GM12878 (cell line): Measurements from ENCODE around the gene SHF. TPM values are rescaled to one million over a fixed set of nuclear protein-coding genes. Genes with fewer than 3 reads are reported as not detected.

Experiments
- ATAC-seq: fragments of 200-7000 bp; cut with Tn5 transposase; 3 replicates; pipeline ENCODE4 v1.9.1; 2020; ENCODE audit warnings: mild to moderate bottlenecking, moderate library complexity
- BruUV-seq: library from RNA; stranded (reverse); fragments of 400-500 nt; replicated peaks from 2 replicates; lab custom pipeline; 2021; lab: Mats Ljungman, UMichigan
- CTCF ChIA-PET: fragments of 300-600 bp; sonication (Branson Sonifier 250); formaldehyde crosslinking; extraction: SDS; loops from one replicate; lab custom pipeline; 2021; ENCODE audit warnings: inconsistent platforms; lab: Yijun Ruan, JAX
- POLR2A ChIA-PET: fragments of 350-600 bp; formaldehyde crosslinking; extraction: SDS; loops from one replicate; lab custom pipeline; 2021; ENCODE audit warnings: inconsistent platforms; lab: Charles Lee
- RAD21 ChIA-PET: fragments of 300-600 bp; sonication (Branson Sonifier 250); formaldehyde crosslinking; loops from one replicate; lab custom pipeline; 2023; ENCODE audit warnings: antibody characterized with exemption; ENCODE audit not compliant: unreplicated experiment; lab: Charles Lee
- SMC1A ChIA-PET: fragments of 300-600 bp; sonication (Branson Sonifier 250); formaldehyde crosslinking; loops from one replicate; lab custom pipeline; 2023; ENCODE audit not compliant: unreplicated experiment, uncharacterized antibody; lab: Charles Lee
- DNase-seq: peaks from one replicate; pipeline ENCODE4 v3.0.0-alpha.2; 2011; ENCODE audit warnings: low read depth, low spot score
- FAIRE-seq: peaks from 3 replicates; lab custom pipeline; 2011; peaks lifted over from hg19 to GRCh38; lab: Jason Lieb, UNC
- H2AFZ ChIP-seq: 2 replicates; pipeline ENCODE4 v1.6.0; 2011; ENCODE audit warnings: low read depth, low read length, control low read depth; ENCODE audit not compliant: control insufficient read depth
- H3K27ac ChIP-seq: 2 replicates; pipeline ENCODE4 v1.5.1; 2011; ENCODE audit warnings: control low read depth; ENCODE audit not compliant: control insufficient read depth, insufficient read depth
- H3K27me3 ChIP-seq, 2 experiments: replicated peaks in 1 of 2; 2 replicates each; pipeline versions ENCODE4 v1.6.0 to v1.6.1; 2011; ENCODE audit warnings: low read length in 1 of 2; ENCODE audit not compliant: control insufficient read depth in 2 of 2, insufficient read depth in 2 of 2
- H3K36me3 ChIP-seq, 2 experiments: 2 replicates each; pipeline ENCODE4 v1.5.1; 2011; ENCODE audit warnings: low read length in 1 of 2; ENCODE audit not compliant: control insufficient read depth in 2 of 2, insufficient read depth in 2 of 2
- H3K4me1 ChIP-seq: 2 replicates; pipeline ENCODE4 v1.6.1; 2011; ENCODE audit warnings: mild to moderate bottlenecking, low read length, moderate library complexity, mixed read lengths; ENCODE audit not compliant: control insufficient read depth, insufficient read depth
- H3K4me2 ChIP-seq: 2 replicates; pipeline ENCODE4 v1.6.0; 2011; ENCODE audit warnings: control low read depth; ENCODE audit not compliant: control insufficient read depth, insufficient read depth
- H3K4me3 ChIP-seq: fragments of 200-600 bp; sonication (generic); 2 replicates; pipeline ENCODE4 v1.5.1; 2016
- H3K79me2 ChIP-seq: 2 replicates; pipeline ENCODE4 v1.6.0; 2011; ENCODE audit warnings: low read length; ENCODE audit not compliant: control insufficient read depth, insufficient read depth
- H3K9ac ChIP-seq: 2 replicates; pipeline ENCODE4 v1.8.0; 2011; ENCODE audit warnings: low read length, control low read depth, mixed read lengths; ENCODE audit not compliant: control insufficient read depth, insufficient read depth
- H3K9me3 ChIP-seq: replicated peaks from 3 replicates; pipeline ENCODE4 v1.5.1; 2011; ENCODE audit warnings: mild to moderate bottlenecking, low read length; ENCODE audit not compliant: control insufficient read depth, insufficient read depth
- H4K20me1 ChIP-seq: 2 replicates; pipeline ENCODE4 v1.6.0; 2011; ENCODE audit not compliant: control insufficient read depth, insufficient read depth
- CTCF ChIP-seq, 3 experiments: IDR thresholded peaks in 2 of 3; conservative IDR thresholded peaks in 1 of 3; 2 replicates each; pipeline ENCODE4 v1.5.1; 2011; ENCODE audit warnings: low read depth in 3 of 3, low read length in 3 of 3, mild to moderate bottlenecking in 3 of 3, control low read depth in 2 of 3, moderate library complexity in 2 of 3, inconsistent platforms in 1 of 3, mixed read lengths in 1 of 3; ENCODE audit not compliant: control insufficient read depth in 2 of 3, insufficient read depth in 1 of 3; ENCODE audit errors: extremely low read depth in 1 of 3
- NKRF ChIP-seq: fragments of 450-650 bp; conservative IDR thresholded peaks from 2 replicates; pipeline ENCODE4 v1.6.1; 2017; ENCODE audit warnings: mild to moderate bottlenecking, moderate library complexity
- STAT3 ChIP-seq: IDR thresholded peaks from 2 replicates; pipeline ENCODE4 v1.6.1; 2011; ENCODE audit warnings: low read depth, low read length, improper control_type of control experiment
- WGBS: methylation state at CpG from one replicate; pipeline ENCODE4 v1.1.6; 2016; ENCODE audit warnings: low lambda C conversion rate; ENCODE audit not compliant: insufficient replicate concordance, insufficient coverage; ENCODE audit errors: missing lambda C conversion rate; 5-methylcytosine and 5-hydroxymethylcytosine counted together
- in situ Hi-C: fragments of 300-500 bp; cut with MboI; formaldehyde crosslinking; loops from 9 replicates; pipeline ENCODE4 v1.14.3; 2018; ENCODE audit warnings: mixed read lengths
- intact Hi-C: fragments of 100-400 bp; cut with micrococcal nuclease; formaldehyde crosslinking; loops from one replicate; pipeline ENCODE4 v1.14.2; 2022; ENCODE audit not compliant: unreplicated experiment
- polyA plus RNA-seq, 11 experiments: library from polyadenylated mRNA; depleted of rRNA in 4 of 11; unstranded in 6 of 11; stranded (reverse) in 5 of 11; fragments of >200 nt; fragmentation: Nextera tagmentation in 4 of 11; fragmentation: Illumina TruSeq in 1 of 11; extraction: Ambion mirVana in 4 of 11; extraction: Trizol in 1 of 11; gene quantifications; 1 replicate in 1 of 11; 2 replicates in 10 of 11; pipeline versions ENCODE4 v1.2.1 to v1.2.3, GENCODE V29; 2011 to 2016; ENCODE audit warnings: inconsistent platforms in 2 of 11, missing spikeins in 2 of 11, low read depth in 1 of 11
- total RNA-seq, 4 experiments: library from RNA; depleted of rRNA in 3 of 4; stranded (reverse); fragments of >200 nt in 3 of 4; fragmentation: Illumina TruSeq in 1 of 4; extraction: Trizol in 1 of 4; gene quantifications; 2 replicates each; pipeline versions ENCODE4 v1.2.1 to v1.2.3, GENCODE V29; 2013 to 2021

The SHF gene
- total and polyA plus RNA-seq, 10 of the 15 experiments (the other 5 are each of a cell fraction or from before 2014, with no cell fraction given): 0.04 to 5.7 (median 1.0) TPM; not detected in 1

GRCh38 chr15:45225506-45226273 lies 37.9 kb upstream of the SHF start:
- H3K27ac ChIP-seq: no peak overlapping the region
- peaks cover 0 to 4% of the 10 kb centered on the region in 2 experiments; a peak in 1 of 4 replicates for H3K27me3 ChIP-seq
- no peak for DNase-seq
- H3K79me2 ChIP-seq: no peaks in the 10 kb centered on the region
- no peaks in the 10 kb centered on the region for H4K20me1 ChIP-seq
- RAD21 ChIA-PET: no interaction called here
- ATAC-seq: no peak
- no peaks in the 10 kb centered on the region for H3K36me3 ChIP-seq
- CTCF ChIA-PET: interaction anchor here (1.4 kb wide), 1 partner anchor 18 kb away, joined by 4 read pairs; no protein-coding TSS in a partner anchor
- in situ Hi-C loops (no loop called here), intact Hi-C loops (no loop called here)
- FAIRE-seq: no peak
- no peak overlapping the region for H2AFZ ChIP-seq
- H3K9me3 ChIP-seq: no peaks in the 10 kb centered on the region
- TF ChIP-seq NKRF (no peak), CTCF (IDR thresholded peaks at IDR 0.05 in 2 of 3, conservative IDR thresholded peaks at IDR 0.05 in 1 of 3; ENCODE audit: control insufficient read depth in 2 of 3, extremely low read depth in 1 of 3, insufficient read depth in 1 of 3, low read depth in 3 of 3, low read length in 3 of 3) (0 out of 6 replicates have a peak, but pooled peaks of 1 of the 3 experiments have one; percentile 8), STAT3 (no peak)
- POLR2A ChIA-PET: no interaction called here
- no peak overlapping the region for H3K4me3 ChIP-seq
- SMC1A ChIA-PET: no interaction called here
- BruUV-seq: no TSS peak
- no peaks in the 10 kb centered on the region for H3K4me1 ChIP-seq
- WGBS: 32% methylated on average over 11 of the region's 11 CpGs
- H3K9ac ChIP-seq: no peak overlapping the region
- no peak overlapping the region for H3K4me2 ChIP-seq
